HG02798 (cell line): ENCODE measurements around the gene ONECUT3.
"Not testable (repeated sequence)": the region's sequence is repeated elsewhere in the genome, so short reads cannot be mapped to it uniquely, and the experiment has no call there.

ENCODE experiments used
- ATAC-seq: cut with Tn5 transposase; IDR thresholded peaks from one replicate; pipeline ENCODE4 v1.9.1; 2021; ENCODE audit warnings: mild to moderate bottlenecking; ENCODE audit not compliant: unreplicated experiment, poor library complexity

Gene ONECUT3

GRCh38 chr19:1786668-1787067 lies 33.4 kb downstream of the ONECUT3 start:
- ATAC-seq: no peak

- ATAC-seq: no peak
These were observed 33.8 kb downstream of the ONECUT3 start for GRCh38 chr19:1787116-1787515.

GRCh38 chr19:1789261-1790041 lies 36.1 kb downstream of the ONECUT3 start:
- ATAC-seq: no peak

DNA sequence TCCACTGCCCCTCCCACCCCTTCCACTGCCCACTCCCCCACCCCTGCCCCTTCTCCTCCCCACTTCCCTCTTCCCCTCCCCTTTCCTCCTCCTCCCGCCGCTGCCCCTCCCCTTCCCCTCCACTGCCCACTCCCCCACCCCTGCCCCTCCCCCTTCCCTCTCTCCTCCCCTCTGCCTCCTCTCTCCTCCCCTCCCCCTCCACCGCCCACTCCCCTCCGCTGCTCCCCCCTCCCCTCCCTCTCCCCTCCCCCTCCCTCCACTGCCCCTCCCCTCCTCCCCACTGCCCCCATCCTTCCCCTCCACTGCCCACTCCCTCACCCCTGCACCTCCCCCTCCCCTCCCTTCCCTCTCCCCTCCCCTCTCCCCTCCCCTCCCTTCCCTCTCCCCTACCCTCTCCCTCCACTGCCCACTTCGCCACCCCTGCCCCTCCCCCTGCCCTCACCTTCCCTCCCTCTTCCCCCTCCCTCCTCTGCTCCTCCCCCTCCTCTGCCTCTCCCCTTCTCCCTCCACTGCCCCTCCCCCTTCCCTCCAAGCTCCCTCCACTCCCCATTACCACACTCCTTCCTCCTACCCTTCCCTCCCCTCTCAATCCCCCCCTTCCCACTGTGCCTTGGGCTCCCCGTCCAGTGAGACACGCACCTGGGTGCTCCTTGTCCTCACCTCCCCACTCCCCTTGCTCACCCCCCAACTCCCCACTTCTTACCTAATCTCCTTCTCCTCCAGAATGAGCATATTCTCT lies 36.9 kb downstream of the ONECUT3 start:
- no peak for ATAC-seq

DNA sequence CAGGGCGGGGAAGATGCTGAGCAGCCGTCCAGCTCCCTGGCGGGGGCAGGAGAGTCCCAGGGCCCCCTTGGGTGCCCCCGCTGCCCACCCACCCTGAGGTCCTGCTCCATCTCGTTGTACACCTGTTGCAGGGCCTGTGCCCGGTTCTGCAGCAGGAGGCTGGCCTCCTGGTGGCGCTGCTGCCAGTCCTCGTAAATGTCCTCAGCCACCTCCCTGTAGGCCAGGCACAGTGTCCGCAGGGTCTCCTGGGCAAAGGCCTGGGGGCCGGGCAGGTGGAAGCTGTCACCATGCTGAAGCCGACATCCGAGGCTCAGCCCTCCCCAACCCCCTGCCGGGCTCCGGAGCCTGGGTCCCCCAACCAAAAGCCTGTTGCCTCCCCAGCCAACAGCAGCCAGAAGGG lies 38.6 kb downstream of the ONECUT3 start:
- no peak for ATAC-seq

- no peak for ATAC-seq
These were observed 41.3 kb downstream of the ONECUT3 start for GRCh38 chr19:1794424-1795172.

DNA sequence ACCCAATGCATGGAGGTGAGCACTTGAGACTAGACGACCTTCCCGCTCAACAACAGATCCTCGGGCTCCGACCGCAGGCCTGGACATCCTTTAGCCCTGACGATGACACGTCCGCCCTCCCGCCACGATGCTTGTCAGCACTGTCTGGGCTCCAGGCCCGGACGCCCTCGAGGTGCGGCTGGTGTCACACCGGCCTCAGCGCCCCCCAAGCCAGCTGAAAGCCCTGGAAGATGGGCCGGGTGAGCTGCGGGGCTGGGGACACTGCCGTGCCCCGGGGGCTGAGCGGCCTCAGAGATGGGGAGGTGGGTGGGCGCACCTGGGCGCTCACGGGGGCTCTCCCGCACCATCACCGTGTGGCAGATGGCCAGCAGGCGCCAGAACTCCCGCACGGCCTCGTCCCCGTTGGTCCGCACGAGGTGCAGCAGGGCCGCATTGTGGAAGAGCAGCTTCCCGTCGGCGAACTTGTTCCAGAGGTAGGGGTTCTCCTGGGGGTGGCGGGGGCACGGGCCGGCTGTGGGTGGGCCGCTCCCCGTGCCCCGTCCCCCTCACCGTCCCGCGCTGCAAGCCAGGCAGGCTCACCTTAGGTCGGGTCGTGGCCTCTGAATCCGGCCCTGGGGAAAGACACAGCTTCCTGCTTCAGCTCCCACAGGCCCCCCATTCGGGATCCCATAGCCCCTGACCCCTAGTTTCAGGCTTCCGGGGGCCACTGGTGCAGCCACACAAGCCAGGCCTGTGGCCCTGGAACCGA lies 43.3 kb downstream of the ONECUT3 start:
- ATAC-seq: no peak

GRCh38 chr19:1797313-1797712 lies 44.0 kb downstream of the ONECUT3 start:
- ATAC-seq: not testable (repeated sequence)

GRCh38 chr19:1799695-1800342 lies 46.5 kb downstream of the ONECUT3 start:
- no peak for ATAC-seq

DNA sequence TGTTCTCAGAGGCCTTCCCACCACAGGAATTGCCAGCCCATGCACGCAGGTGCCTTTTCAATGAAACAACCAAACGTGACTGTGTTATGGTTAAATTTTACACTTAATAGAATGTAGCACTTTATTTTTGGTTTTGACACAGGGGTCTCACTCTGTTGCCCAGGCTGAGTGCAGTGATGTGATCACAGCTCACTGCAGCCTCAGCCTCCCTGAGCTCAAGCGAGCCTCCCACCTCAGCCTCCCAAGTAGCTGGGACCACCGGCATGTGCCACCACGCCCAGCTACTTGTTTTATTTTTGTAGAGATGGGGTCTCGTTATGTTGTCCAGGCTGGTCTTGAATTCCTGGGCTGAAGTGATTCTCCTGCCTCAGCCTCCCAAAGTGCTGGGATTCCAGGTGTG lies 51.6 kb downstream of the ONECUT3 start:
- no peak for ATAC-seq

DNA sequence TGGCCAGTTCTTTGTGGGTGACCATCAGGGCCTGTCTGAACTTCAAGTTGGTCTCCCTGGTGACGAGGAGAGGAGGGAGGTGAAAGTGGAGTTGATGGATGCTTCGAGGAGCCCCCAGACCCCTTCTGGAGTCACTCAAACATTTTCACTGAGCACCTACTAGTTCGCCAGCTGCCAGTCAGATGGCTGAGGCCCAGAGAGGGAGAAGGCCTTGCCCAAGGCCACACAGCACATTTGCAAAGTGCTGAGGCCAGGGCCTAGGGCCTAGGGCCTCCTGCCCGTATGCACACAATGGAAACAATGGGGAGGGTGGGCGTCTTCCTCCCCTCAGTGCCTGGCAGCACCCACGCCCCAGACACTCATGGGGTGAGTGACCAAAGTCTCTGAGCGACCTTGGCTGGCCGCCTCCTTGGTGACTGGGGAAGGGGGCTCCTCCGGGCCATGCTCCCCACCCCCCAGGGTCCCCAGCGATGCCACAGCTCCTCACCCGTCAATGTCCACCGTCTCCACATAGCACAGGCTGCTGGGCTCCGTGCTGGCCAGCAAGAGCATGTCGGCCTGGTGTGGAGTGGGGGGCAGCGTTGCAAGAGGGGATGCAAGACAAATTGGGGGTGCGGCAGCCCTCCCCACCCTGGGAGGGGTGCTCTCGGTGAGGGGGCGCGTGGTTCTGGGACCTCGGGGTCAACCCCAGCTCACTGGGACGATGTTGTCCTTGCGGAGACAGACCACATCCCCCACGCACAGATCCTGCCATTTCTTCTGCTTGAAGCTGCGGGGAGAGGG lies 52.3 kb downstream of the ONECUT3 start:
- ATAC-seq: no peak

DNA sequence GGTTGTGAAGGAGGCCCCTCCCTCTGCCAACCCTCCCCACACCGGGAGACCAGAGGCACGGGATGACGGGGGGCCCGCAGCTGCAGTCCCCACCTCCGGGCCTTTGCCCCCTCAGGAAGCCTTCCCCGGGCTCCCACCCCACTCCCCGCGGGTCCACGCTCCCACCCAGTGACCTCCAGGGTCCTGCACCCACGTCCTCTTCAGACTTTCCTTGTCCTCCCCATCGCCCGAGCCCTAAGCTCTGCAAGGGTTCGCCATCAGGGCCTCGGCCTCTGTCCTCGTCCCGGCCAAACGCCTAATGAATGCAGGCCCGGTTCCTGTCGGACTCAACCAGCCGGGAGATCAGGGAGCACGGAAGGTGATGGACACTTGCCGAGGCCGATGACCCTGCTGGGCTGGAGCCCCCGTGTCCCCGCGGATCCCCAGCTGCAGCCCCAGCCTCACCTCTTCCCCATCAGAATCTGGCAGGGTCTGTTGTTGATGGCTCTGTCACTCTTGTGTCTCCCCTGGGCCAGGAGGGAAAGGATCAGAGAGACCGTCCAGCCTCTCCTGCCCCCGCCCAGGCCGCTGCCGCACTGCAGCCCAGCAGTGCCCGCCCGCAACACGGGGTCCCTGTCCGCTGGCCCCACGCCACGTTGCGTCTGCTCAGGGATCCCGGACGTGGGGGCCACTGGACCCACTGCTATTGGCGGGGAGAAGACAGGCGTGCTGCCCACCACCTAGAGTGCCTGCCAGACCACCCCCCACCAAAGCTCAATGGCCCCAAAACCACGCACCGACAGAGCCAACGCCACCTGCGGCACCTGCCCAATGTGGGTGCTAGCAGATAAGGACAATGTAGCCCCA lies 53.1 kb downstream of the ONECUT3 start:
- ATAC-seq: no peak

DNA sequence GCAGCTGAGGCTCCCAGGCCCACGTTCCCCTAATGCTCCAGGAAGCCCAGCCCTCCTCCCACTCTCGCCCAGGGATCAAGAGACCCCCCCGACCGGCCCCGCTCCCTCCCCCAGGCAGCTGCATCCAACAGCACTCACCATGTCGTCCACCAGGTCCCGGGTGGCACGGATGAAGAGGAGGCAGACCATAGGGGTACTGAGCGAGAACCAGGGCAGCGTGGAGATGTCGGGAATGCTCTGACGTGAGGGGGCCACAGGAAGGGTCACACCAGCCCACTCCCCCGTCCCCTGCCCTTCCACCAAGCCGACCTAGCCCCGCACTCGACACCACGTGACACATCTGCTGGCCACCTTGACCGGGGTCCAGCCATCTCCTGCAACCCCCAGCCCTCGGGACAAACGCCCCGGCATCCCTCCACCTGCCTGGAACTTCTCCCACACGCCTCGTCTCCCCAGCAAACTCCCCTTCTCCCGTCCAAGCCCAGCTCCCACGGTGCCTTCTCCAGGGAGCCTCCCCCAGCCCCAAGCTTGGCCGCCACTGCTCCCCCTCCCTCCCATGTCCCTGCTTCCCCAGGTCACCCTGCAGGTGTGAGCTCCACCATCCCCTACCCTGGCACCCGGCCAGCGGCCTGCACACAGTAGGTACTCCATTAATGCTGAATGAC lies 53.9 kb downstream of the ONECUT3 start:
- ATAC-seq: no peak

GRCh38 chr19:1807695-1808394 lies 54.5 kb downstream of the ONECUT3 start:
- no peak for ATAC-seq

GRCh38 chr19:1808395-1808731 lies 55.1 kb downstream of the ONECUT3 start:
- no peak for ATAC-seq

DNA sequence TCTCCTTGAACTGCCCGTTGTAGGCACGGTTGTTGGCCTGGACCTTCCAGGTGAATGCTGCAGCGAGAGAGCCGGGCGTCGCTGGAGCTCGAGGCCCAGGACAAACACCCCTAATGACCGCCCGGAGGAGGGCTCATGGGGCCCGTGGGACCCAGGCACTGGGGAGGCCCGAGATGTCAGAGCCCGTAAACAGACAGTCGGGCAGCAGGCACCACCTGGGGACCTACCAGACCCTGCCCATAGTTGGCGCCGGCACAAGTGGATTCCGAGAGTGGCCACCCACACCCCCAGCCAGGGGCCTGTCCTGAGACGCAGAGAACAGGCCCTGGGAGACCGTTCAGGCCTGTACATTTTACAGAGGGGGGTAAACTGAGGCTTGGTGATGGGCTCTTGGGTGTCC lies 56.4 kb downstream of the ONECUT3 start:
- ATAC-seq: no peak

DNA sequence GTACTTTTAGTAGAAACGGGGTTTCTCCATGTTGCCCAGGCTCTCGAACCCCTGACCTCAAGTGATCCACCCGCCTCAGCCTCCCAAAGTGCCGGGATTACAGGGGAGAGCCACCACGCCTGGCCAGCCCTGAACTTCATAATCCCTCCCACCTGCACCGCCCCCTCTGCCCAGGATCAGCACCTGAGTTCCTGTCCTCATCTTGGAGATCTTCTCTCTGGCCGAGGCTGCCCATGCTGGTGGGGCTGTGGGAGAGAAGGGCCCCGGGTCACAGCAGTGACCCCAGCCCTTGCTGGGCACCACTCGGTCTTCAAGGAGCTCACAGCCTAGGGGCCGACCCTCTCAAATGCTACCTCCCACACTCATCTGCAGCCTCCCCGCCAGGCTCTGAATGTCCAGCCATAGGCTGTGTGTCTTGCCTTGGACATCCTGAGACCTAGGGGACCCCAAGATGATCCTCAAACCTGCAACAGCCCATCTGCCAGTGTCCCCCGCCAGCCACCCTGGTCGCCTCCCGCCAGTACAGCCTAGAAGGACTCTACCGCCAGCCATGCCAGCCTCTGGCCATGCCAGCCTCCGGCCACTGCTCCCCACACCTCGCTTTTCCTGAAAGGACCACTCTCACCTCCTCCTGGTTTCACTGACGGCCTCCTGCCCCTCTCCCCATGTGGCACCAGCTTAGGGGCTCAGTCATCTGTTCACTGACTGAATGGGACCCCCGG lies 57.3 kb downstream of the ONECUT3 start:
- ATAC-seq: no peak
